HG03039 (cell line): Measurements from ENCODE around the gene NAPG.
"Not testable (repeated sequence)": the region's sequence is repeated elsewhere in the genome, so short reads cannot be mapped to it uniquely, and the experiment has no call there.

Experiments used
- ATAC-seq: cut with Tn5 transposase; IDR thresholded peaks from one replicate; pipeline ENCODE4 v1.9.1; 2021; ENCODE audit warnings: mild to moderate bottlenecking, moderate library complexity; ENCODE audit not compliant: unreplicated experiment

Gene NAPG

DNA sequence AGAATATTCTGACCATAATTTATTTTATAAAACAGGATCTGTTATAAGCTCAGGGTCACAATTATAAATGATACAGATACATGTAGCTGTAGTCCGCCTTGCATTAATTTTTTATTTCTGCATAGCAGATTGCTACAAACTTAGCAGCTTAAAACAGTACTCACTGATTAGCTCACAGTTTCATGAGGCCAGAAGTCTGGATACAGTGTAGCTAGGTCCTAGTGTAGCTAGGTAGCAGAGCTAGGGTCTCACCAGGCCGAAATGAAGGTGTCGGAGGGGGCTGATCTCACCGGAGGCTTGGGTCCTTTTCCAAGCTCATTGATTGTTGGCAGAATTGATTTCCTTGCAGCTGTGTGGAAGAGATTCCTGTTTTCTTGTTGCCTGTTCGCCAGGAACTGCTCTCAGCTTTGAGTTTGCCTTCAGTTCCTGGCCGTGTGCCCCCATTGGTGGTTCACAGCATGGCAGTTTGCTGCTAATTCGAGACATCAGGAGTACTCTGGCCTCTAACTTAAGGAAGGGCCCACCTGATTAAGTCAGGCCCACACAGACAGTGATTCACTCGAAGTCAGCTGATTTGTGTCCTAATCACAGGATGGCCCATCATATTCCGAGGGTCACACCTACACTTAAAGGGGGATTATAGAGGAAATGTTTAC is 18.4 kb downstream of the NAPG start:
- no peak for ATAC-seq

- ATAC-seq: no peak
Measured at GRCh38 chr18:10546557-10547300, 20.9 kb downstream of the NAPG start.

- no peak for ATAC-seq
Measured at GRCh38 chr18:10552226-10552625, 26.4 kb downstream of the NAPG start.

GRCh38 chr18:10556251-10556650 is 30.4 kb downstream of the NAPG start:
- ATAC-seq: not testable (repeated sequence)

- ATAC-seq: no peak
Measured at GRCh38 chr18:10557085-10557677, 31.4 kb downstream of the NAPG start.

GRCh38 chr18:10558243-10558966 is 32.6 kb downstream of the NAPG start:
- no peak for ATAC-seq

- no peak for ATAC-seq
Measured at GRCh38 chr18:10558967-10559298, 33.1 kb downstream of the NAPG start.

DNA sequence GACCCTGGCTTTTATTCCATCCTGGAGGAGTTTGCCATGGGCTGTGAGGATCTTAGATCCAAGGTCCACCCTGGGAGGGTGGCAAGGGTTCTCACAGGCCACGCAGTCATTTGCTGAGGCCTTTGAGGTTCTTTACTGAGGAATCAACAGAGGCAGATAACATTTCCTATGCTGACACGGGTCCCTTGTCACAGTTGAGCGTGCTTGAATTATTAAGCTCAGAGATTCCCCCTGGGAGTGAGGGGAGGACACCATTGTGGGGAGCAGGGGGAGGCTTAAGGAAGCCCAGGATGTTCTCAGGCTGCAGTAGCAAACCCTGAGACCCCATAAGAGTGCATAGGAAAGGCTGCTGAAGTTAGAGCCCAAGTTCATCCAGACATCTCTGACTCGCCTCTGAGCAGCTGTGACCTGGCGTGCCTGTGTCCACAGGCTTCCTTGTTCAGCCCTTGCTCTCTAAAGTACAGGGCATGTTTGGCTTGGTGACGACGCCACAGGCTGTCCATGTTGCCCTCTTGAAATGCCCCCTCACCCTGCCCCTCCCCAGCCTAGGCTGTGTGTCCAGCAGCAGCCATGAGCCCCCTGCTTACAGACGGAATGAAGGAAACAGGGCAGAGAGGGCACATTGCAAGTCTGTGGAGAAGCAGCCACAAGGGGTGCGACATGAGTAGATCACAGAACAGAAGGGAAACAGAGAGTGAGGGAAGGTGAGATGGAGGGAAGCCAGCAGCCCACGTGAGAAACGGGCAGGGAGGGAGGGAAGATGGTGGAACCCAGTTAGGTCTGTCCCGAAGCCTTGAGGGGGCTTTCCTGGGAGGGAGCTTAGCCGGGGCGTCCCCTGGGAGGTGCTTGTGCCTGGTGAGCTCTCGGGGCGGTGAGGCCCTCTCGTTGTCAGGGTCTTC is 34.0 kb downstream of the NAPG start:
- ATAC-seq: peak; percentile 51

DNA sequence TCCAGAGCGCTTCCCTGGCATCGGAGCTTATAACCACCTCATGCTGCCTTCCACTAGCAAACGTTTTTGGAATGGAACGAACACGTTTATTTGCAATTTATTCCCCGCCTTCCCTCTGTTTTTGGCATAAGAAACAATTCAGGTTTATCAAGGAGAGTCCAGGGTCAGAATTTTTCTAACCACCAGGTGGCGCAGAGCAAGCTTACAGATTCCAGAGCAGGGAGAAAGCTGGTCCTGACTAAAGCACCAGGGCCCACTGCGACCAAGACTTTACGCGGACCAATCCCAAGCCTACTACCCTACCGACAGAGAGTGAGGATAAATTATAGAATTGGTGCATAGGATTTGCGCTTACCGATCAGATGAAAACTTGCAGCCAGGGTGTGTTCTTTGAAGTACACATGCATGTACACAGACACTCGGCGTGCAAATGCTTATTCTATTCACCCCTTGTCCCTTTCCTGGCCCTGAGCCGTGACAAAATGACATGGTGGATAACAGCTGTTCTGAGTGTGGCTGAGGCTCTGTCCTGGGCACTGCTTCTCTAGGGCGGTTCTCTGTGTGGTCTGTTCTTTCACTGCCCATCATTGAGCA is 34.7 kb downstream of the NAPG start:
- ATAC-seq: peak; percentile 57

GRCh38 chr18:10562773-10563160 is 36.9 kb downstream of the NAPG start:
- ATAC-seq: no peak

DNA sequence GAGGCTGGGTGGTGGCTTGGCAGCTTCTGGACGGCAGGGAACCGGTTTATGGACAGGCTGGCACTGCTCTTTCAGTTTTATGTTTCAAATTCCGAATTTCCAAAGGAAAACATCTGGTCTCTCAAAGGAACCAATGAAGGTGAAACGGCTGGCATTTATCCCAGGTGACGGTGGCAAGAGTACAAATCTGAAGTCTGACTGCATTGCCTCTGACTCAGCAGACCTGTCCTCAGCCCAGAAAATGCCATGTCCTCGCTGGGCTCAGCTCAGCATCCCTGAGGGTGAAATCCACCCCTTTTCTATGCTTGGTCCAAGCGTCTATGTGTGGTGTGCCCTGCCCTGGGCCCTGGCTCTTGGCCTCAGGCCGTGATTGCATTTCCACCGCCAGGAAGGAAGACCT is 38.1 kb downstream of the NAPG start:
- ATAC-seq: no peak

- ATAC-seq: no peak
Measured at GRCh38 chr18:10564975-10565773, 39.3 kb downstream of the NAPG start.

DNA sequence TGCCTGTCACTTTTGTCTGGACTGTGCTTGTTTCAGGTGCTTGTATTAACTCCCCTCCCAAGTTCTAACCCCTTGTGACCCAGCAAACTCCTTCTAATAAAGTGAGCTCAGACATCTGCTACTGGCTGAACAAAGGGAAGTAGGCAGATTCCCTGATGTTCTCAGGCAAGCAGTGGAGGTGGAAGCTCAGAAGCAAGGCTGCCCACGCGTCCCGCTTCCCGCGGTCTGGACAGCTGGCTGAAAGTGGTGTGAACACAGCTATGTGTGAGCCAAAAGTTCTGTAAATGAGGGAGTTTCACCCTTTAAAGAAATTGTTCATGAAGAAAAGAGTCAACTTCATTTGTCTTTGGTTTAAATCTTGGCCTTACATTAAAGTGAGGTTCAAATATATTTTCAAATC is 40.0 kb downstream of the NAPG start:
- ATAC-seq: no peak

DNA sequence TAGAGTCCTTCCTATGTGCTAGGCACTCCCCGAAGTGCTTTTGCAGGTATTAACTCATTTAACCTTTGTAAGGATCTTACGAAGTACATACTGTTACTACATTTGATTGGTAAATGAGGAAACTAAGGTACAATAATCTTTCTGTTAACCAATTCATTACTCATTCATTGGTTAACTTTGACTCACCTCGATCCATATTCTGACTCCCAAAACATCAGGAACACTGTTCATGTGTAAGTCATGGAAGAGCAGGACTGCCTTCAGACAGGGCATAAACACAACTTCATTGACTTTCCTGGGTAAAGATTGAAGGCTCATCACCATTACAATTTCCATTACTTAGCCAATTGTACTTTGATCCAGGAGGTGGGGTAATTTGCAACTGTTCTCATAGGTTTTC is 40.6 kb downstream of the NAPG start:
- no peak for ATAC-seq

DNA sequence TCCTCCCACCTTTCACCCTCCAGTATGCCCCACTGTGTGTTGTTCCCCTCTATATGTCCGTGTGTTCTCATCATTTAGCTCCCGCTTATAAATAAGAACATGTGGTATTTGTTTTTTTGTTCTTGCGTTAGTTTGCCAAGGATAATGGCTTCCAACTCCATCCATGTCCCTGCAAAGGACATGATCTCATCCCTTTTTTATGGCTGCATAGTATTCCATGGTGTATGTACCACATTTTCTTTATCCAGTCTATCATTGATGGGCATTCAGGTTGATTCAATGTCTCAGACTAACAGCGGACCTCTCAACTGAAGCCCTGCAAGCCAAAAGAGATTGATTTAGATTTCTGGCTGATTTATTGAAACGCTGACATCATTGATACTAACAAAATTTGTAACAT is 44.1 kb downstream of the NAPG start:
- ATAC-seq: not testable (repeated sequence)

DNA sequence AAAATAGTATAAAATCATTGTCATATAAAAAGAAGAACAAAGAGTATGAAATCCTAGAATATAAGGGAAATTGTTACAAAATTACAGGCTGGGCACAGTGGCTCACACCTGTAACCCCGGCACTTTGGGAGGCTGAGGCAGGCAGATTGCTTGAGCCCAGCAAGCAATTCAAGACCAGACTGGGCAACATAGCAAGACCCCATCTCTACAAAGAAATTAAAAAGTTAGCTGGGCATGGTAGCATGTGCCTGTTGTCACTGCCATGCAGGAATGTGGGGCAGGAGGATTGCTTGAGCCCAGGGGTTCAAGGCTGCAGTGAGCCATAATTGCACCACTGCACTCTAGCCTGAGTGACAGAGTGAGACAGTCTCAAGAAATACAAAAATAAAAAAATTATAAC is 44.8 kb downstream of the NAPG start:
- ATAC-seq: no peak

DNA sequence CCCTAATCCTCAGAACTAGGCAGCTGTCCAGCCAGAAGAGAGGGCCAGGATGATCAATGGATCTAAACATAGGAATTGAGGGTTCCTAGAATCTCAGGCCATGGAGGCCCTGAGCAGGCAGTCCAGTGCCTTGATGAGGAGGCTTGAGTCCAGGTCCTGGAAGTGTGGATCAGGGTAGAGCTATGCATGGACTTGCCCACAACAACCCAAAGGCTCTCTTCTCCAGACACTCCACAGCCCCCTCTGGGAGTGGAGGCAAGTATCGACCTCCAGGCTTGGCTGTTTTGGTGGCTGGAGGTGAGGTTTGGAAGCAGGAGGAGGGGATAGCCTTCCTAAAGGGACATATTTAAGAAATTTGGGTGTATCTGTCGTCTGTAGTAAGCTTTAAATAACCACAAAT is 45.7 kb downstream of the NAPG start:
- no peak for ATAC-seq

GRCh38 chr18:10573261-10573660 is 47.4 kb downstream of the NAPG start:
- not testable (repeated sequence) for ATAC-seq

- ATAC-seq: not testable (repeated sequence)
Measured at GRCh38 chr18:10574412-10574811, 48.6 kb downstream of the NAPG start.
